AG04450 (cell line): ENCODE measurements around the gene PTPRJ. TPM values are rescaled to one million over a fixed set of nuclear protein-coding genes. Genes with fewer than 3 reads are reported as not detected.
A peak's percentile ranks its signal among the peaks of the same experiment; 100 is the strongest.

ENCODE experiments used
- CTCF ChIA-PET: fragments of 300-600, 350-600 bp; formaldehyde crosslinking; extraction: SDS; loops from one replicate; lab custom pipeline; 2022; ENCODE audit warnings: antibody characterized with exemption, inconsistent platforms; lab: Charles Lee
- POLR2A ChIA-PET: fragments of 350-600 bp; formaldehyde crosslinking; extraction: SDS; loops from one replicate; lab custom pipeline; 2021; ENCODE audit warnings: antibody characterized with exemption, inconsistent platforms; lab: Yijun Ruan, JAX
- DNase-seq: peaks from one replicate; pipeline ENCODE4 v3.0.0-alpha.2; 2011; ENCODE audit warnings: low read depth, low spot score
- H3K27ac ChIP-seq: one replicate; pipeline ENCODE4 v1.5.1; 2012; ENCODE audit warnings: low read depth, low read length, control low read depth
- H3K27me3 ChIP-seq: one replicate; pipeline ENCODE4 v1.6.0; 2012; ENCODE audit warnings: low read length; ENCODE audit not compliant: control insufficient read depth, insufficient read depth
- H3K4me3 ChIP-seq: 2 replicates; pipeline ENCODE4 v1.5.1; 2011; ENCODE audit warnings: mild to moderate bottlenecking, low read depth, low read length, control low read depth
- H3K9me3 ChIP-seq: 2 replicates; pipeline ENCODE4 v1.5.1; 2012; ENCODE audit warnings: low read length; ENCODE audit not compliant: control insufficient read depth, insufficient read depth
- CTCF ChIP-seq: IDR thresholded peaks from 2 replicates; pipeline ENCODE4 v1.5.1; 2011; ENCODE audit warnings: low read depth, low read length, control low read depth, inconsistent platforms
- polyA plus RNA-seq: library from polyadenylated mRNA; depleted of rRNA; stranded (reverse); fragments of >200 nt; gene quantifications from 2 replicates; pipeline ENCODE4 v1.2.3, GENCODE V29; 2011

Gene PTPRJ
- polyA plus RNA-seq, 1 experiment = 5.2 TPM

- ChIA-PET CTCF (no interaction called here), POLR2A (no interaction called here)
- H3K9me3 ChIP-seq = no peaks in the 10 kb centered on the region
- no peak for DNase-seq
- no peaks in the 10 kb centered on the region for H3K27me3 ChIP-seq
- no peak for TF ChIP-seq CTCF
- H3K27ac ChIP-seq = no peak overlapping the region
- H3K4me3 ChIP-seq = no peak overlapping the region
These were observed 30.9 kb downstream of the PTPRJ start for GRCh38 chr11:48011102-48011797.

- no peaks in the 10 kb centered on the region for H3K9me3 ChIP-seq
- ChIA-PET CTCF (interaction anchor here (0.6 kb wide), 1 partner anchor 1880 kb away, joined by 3 read pairs; no protein-coding TSS in a partner anchor), POLR2A (no interaction called here)
- H3K27ac ChIP-seq = no peak overlapping the region
- no peaks in the 10 kb centered on the region for H3K27me3 ChIP-seq
- no peak overlapping the region for H3K4me3 ChIP-seq
- DNase-seq = no peak
- TF ChIP-seq CTCF = no peak
These were observed 31.5 kb downstream of the PTPRJ start for GRCh38 chr11:48011798-48012391.

GRCh38 chr11:48013269-48013901 lies 33.0 kb downstream of the PTPRJ start:
- no peak for DNase-seq
- Histone ChIP-seq H3K9me3 (no peaks in the 10 kb centered on the region), H3K27me3 (no peaks in the 10 kb centered on the region), H3K27ac (peak overlapping the region; percentile 11), H3K4me3 (no peak overlapping the region)
- ChIA-PET CTCF (no interaction called here), POLR2A (no interaction called here)
- TF ChIP-seq CTCF = no peak

GRCh38 chr11:48014917-48015316 lies 34.6 kb downstream of the PTPRJ start:
- no peaks in the 10 kb centered on the region for H3K9me3 ChIP-seq
- POLR2A ChIA-PET = interaction anchor here (0.7 kb wide), 1 partner anchor 77 kb away, joined by 3 read pairs; no protein-coding TSS in a partner anchor
- no peak overlapping the region for H3K4me3 ChIP-seq

More at GRCh38 chr11:48014917-48015316, 34.6 kb downstream of the PTPRJ start:
- H3K27me3 ChIP-seq = no peaks in the 10 kb centered on the region
- no peak for TF ChIP-seq CTCF
- H3K27ac ChIP-seq = no peak overlapping the region
- CTCF ChIA-PET = interaction anchor here (1.1 kb wide), 1 partner anchor 17 kb away, joined by 3 read pairs; no protein-coding TSS in a partner anchor
- no peak for DNase-seq
